TTC549 (cell line): ENCODE data around the gene SRC.

Experiments
- FAIRE-seq: peaks from 2 replicates; lab custom pipeline; 2012; peaks lifted over from hg19 to GRCh38; lab: Jason Lieb, UNC

Gene SRC

GRCh38 chr20:37396416-37397075 lies 50.6 kb downstream of the SRC start:
- FAIRE-seq, result no peak

DNA sequence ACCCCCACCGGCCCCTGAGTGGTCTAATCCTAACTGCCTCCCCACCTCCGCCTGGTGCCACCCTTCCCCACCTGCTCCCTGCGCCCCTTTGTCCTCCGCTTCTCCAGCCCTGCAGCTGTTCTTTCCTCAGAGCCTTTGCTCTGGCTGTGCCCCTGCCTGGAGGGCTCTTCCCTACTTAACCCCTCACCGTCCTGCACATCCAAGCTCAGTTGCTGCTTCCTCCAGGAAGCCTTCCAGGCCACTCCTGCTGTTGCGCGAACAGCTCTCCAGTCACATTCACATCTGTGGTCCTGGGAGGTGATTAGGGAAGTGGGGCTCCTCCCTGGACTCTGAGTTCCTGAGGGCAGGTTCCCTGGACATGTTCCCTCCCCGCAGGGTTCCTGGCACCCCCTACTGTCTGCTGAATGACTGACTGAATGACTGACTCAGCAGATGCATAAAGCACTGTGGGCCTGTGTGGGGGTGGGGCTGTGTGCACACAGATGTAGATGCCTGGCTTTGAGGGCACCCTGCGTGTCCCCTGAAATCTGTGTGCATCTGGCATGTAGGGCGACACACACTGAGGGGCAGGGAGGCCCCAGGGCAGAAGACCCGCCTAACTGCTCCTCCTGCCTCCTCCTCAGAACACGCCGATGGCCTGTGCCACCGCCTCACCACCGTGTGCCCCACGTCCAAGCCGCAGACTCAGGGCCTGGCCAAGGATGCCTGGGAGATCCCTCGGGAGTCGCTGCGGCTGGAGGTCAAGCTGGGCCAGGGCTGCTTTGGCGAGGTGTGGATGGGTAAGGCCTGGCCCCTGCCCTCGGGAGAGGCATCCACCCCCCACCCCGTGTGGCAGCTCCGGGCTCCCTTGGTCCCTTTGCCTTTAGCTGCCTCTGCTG lies 51.4 kb downstream of the SRC start:
- no peak for FAIRE-seq

DNA sequence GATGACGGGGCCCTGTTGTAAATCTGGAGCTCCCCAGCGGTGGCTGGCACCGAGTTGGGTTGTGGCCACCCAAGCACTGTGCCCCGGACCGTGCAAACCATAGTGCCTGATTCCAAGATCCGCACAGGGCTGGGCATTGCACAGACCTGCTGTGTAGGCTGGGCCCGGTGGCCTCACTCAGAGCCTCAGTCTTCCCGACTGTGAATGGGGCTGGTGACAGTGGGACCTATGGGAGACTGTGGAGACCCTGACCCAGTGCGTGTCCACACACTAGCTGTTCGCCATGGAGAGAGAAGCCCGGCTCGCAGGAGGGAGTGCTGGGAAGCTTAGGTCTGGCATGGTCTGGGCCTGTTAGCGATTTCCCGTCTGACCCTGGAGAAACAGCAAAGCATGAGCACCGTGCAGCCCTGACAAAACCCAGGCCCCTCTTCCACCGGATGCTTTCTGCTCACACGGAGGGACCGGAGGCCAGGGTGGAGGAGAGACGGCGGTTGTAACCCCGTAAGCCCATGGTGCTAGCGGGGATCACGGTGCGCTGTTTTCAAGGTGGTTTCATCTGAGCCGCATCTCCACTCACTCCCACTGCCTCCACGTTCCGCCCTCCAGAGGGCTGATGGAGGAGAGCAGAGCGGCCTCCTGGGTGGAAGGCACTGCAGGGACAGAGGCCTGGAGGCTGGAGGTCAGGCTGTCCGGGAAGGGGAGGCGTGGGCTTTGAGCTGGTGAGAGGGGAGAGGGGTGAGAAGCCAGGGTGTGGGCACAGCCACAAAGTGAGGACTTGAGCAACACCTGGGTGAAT lies 52.2 kb downstream of the SRC start:
- no peak for FAIRE-seq

- no peak for FAIRE-seq
Observed at GRCh38 chr20:37398750-37399621, 53.0 kb downstream of the SRC start.

GRCh38 chr20:37401282-37401929 lies 55.5 kb downstream of the SRC start:
- FAIRE-seq, result no peak

GRCh38 chr20:37401930-37402675 lies 56.2 kb downstream of the SRC start:
- FAIRE-seq, result no peak

DNA sequence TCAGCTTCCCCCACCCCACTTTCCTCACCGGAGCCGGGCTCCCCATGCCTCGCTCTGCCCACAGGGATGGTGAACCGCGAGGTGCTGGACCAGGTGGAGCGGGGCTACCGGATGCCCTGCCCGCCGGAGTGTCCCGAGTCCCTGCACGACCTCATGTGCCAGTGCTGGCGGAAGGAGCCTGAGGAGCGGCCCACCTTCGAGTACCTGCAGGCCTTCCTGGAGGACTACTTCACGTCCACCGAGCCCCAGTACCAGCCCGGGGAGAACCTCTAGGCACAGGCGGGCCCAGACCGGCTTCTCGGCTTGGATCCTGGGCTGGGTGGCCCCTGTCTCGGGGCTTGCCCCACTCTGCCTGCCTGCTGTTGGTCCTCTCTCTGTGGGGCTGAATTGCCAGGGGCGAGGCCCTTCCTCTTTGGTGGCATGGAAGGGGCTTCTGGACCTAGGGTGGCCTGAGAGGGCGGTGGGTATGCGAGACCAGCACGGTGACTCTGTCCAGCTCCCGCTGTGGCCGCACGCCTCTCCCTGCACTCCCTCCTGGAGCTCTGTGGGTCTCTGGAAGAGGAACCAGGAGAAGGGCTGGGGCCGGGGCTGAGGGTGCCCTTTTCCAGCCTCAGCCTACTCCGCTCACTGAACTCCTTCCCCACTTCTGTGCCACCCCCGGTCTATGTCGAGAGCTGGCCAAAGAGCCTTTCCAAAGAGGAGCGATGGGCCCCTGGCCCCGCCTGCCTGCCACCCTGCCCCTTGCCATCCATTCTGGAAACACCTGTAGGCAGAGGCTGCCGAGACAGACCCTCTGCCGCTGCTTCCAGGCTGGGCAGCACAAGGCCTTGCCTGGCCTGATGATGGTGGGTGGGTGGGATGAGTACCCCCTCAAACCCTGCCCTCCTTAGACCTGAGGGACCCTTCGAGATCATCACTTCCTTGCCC lies 57.4 kb downstream of the SRC start:
- no peak for FAIRE-seq

DNA sequence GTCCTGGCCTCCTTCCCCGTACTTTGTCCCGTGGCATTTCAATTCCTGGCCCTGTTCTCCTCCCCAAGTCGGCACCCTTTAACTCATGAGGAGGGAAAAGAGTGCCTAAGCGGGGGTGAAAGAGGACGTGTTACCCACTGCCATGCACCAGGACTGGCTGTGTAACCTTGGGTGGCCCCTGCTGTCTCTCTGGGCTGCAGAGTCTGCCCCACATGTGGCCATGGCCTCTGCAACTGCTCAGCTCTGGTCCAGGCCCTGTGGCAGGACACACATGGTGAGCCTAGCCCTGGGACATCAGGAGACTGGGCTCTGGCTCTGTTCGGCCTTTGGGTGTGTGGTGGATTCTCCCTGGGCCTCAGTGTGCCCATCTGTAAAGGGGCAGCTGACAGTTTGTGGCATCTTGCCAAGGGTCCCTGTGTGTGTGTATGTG lies 58.5 kb downstream of the SRC start:
- FAIRE-seq, result no peak

DNA sequence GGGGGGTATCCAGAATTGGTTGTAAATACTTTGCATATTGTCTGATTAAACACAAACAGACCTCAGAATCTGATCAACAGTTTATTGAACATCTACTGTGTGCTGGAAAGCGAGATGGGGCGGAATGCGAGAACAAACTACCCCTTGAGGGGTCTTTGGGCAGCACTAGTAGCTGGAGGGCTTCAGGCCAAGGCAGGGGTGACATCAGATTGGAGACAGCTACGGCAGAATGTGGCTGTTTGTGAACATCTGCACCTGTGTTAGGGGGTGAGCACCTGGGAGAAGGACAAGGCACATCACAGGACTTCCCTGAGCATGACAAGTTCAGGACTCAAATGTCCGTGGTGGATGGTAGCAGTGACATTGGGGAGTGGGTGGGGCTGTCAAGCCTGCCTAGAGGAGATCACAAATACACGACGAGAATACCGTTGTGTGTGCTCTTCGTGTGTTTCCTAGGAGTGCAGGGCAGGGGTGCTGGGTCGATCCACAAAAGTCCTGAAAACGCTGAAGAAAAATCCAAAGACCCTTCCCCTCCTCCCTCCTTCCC lies 59.5 kb downstream of the SRC start:
- no peak for FAIRE-seq

DNA sequence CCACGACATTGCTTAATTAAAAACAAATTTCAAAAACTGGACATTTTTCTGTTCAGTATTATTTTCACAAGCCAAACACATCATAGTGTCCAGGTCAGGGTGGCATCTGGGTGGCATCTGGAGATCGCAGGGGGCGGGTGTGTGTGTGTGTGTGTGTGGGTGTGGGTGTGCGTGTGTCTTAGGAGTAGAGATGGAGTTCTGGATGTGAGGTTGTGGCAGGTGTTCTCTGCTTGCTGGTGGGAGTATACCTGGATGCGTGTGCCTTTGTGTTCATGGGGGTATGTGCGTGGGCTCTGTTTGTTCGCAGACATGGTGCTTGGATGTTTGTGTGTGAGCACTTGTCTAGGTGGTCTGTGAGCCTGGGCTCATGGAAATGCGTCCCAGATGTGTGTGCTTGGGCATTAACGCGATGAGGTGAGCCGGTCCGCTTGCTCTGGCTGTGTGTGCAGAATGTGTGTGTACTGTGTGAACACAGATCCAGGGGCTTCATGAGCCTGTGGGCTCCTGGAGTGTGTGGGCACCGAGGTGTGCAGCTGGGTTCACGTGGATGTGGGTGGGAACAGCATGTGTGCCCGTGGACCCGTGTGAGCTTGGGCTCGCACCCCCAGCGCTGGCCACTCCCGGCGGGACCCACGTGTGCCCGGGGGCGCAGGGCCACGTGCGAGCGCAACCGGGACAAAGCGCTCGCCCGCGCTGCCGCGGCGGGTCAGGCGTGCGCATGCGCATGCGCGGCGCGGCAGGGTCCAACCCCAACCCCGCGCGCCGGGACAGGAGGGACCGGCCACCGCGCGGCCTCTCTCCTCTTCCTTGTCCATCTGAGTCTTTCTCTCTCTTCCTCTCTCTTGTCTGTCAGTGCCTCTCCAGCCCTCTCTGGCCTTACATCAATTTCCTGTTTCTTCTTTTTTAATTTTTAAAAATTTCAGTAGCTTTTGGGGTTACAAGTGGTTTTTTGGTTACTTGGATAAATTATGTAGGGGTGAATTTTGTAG lies 60.4 kb downstream of the SRC start:
- FAIRE-seq, result no peak

DNA sequence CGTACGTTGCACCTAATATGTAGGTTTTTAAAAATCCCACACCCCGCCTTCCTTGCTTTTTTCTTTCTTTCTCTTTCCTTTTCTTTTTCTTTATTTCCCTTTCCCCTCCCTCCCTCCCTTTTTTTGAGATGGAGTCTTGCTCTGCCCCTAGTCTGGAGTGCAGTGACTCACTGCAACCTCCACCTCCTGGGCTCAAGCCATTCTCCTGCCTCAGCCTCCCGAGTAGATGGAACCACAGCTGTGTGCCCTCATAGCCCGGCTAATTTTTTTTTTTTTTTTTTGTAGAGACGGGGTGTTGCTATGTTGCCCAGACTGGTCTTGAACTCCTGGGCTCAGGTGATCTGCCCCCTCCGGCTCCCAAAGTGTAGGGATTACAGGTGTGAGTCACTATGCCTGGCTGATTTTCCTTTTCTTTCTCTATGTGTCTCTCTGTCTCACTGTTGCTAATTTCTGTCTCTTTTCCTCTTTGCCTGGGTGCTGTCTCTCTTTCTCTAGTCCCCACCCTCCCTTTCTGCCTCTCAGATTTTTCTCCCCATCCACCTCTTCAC lies 61.2 kb downstream of the SRC start:
- FAIRE-seq, result no peak

- no peak for FAIRE-seq
Observed at GRCh38 chr20:37407573-37408002, 61.6 kb downstream of the SRC start.

GRCh38 chr20:37408302-37409193 lies 62.6 kb downstream of the SRC start:
- no peak for FAIRE-seq

DNA sequence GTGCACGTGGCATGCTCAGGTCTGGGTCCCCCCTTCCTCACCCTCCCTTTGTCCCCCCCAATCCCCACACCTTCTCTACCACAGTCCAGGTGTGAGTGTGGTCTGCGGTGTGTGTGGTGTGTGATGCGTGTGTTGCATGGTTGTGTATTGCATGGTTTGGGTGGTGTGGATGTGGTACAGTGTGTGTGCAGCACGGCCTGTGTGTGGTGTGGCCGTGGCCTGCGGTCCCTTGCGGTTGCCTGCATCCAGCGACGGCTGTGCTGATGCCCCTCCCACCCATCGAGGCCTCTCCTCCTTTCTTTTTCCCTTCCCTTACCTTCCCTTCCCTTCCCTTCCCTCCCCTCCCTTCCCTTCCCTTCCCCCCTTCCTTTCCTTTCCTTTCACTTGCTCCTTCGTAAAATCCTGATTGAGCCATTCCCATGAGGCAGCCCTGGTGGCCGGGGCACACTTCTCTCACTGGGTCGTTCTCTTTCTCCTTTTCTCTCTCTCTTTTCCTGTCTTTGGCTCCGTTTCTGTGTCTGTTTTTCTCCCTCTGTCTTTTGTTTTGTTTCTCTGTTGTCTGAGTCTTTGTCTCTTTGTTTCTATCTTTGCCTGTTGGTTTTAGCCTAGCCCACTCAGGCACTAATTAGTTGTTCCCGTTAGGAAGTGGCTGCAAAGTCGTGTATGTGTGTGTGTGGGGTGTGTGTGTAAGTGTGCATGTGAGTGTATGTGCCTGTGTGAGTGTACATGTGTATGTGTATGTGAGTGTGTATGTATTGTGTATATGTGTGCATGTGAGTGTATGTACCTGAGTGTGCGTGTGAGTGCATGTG lies 65.7 kb downstream of the SRC start:
- FAIRE-seq, result no peak

DNA sequence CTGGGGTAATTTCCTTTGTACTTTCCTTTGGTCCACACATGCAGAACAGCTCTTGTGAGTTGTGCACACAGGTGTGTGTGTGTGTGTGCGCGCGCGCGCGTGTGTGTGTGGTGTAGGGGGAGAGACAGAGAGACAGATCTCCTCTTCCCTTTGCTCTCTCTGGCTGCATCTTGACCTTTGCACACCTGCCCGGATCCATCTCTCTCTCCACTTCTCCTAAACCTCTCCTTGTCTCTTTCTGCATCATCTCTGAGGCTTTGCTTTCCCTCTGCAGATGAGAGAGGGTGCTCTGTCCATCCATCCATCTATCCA lies 67.0 kb downstream of the SRC start:
- no peak for FAIRE-seq

DNA sequence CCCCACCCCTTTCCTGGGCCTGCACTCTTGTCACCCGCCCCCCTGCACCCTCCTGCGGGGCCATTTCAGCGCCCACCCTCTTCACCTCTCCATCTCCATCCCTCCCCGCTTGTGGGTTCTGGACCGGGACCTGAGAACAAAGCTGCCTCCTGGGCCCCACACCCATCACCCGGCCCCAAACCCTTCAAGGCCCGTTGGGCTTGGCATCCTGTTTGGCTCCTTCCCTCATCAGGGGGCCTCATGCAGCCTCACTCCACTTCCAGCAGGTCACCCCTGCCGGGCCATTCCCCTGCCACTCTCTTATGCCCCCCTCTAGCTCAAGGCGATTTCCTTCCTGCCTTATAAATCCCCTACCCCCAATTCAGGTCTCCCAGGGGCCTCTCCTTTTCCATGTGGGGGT lies 67.4 kb downstream of the SRC start:
- FAIRE-seq, result no peak
